Measurements from ENCODE around the gene MASP1.

Gene MASP1, protein sequence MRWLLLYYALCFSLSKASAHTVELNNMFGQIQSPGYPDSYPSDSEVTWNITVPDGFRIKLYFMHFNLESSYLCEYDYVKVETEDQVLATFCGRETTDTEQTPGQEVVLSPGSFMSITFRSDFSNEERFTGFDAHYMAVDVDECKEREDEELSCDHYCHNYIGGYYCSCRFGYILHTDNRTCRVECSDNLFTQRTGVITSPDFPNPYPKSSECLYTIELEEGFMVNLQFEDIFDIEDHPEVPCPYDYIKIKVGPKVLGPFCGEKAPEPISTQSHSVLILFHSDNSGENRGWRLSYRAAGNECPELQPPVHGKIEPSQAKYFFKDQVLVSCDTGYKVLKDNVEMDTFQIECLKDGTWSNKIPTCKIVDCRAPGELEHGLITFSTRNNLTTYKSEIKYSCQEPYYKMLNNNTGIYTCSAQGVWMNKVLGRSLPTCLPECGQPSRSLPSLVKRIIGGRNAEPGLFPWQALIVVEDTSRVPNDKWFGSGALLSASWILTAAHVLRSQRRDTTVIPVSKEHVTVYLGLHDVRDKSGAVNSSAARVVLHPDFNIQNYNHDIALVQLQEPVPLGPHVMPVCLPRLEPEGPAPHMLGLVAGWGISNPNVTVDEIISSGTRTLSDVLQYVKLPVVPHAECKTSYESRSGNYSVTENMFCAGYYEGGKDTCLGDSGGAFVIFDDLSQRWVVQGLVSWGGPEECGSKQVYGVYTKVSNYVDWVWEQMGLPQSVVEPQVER

DNA sequence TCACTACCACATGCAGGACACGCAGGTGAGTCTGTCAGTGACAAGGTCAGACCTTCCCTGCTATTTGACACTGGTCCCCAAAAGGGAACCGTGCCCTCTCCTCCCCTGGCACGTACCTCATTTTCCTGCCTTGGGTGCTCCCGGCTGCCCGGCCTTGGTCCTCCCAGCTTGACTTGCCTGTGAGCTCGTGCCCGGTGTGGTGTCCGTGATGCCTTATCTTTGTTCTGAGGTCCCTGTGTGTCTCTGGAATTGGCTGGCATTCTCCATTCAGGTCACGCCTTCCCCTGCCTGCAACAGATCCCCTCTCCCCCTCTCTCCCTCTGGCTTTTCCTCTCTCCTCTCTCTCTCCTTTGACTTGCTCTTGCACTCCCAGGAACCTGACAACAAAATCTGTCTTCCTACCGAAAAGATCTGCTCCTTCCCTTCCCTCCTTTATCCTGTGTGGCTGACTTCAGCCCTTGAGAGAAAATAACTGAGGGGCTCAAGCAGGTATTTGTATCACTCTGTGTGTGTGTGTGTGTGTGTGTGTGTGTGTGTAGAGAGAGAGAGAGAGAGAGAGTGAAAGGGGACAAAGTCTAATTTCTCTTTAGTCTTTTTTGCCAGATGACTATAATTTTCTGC lies at the start of gene MASP1:
TSS of gene MASP1 (minus strand) at position 226 of the 621 bp plus-strand sequence. CDS start at position 121, 105 bp downstream.
- DNase-seq: no peak

DNA sequence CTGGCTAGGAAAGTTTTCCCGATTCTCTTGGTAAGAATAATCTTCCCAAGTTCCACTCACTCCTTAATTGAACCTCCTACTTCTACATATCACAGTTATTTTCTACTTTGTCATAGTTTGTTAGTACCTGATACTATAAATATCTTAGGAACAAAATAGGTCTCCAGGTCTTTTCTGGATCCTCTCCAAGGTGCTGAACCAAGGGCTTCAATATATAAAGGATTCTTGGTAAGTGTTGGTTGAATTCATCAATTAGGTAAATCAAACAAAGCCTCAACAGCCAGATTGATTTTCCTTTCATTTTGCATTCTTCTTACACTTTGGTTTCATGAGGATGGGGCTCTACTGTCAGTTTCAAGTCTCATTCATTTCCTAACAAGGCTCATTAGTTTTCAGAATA lies 49.0 kb upstream of the MASP1 start:
- DNase-seq: no peak

DNA sequence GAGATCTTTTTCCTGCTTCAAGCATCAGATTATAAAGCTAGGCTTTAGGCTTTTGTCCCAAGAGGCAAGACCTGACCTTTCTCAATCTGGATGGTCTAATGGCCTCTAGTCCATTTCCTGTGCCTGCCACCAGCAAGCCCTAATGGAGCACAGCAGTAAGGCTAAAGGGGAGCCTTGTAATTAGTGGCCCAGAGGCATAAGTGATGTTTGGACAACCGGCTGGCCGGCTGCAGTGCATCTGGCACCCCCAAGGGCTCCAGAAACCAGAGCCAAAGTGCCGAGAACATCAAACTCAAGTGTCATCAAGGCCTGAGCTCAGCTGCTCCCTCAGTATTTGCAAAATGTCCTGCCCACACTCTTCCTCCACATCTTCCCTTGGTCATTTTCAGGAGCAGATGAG lies 44.8 kb upstream of the MASP1 start:
- no peak for DNase-seq

DNA sequence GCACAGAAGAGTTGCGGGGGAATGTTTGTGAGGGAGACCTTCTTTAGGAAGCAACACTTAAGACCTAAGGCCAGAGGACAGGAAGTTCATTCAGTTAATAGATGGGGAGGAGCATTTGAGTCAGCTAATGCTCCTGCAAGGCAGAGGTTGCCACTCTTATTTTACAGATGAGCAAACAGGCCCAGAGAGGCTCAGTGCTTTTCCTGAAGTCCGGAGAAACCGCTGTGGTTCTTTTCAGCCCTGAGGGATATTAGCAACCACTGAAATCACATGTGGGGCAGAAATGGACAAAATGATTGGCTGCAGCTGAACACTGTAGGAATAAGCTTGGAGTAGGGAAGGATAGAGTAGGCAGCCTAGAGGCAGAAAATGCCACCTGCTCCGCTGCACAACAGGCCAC lies 43.4 kb upstream of the MASP1 start:
- DNase-seq: no peak

DNA sequence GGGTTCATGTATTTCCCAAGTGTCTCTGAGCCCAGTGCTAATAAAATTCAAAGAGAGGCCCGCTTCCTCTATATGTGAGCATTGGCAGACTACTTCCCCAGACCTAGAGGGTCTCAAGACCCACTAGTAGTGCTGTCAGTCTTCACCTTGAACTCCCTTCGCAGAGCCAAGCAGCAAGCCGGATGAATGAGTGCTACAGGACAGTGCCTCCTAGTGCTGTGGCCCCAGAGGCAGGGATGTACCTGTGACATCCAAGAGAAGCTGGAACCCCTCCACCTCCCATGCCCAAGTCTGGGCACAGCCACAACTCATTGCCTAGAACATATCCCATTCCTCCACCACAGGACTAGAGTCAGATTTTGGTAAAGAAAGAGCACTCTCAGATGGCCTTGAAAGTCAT lies 37.2 kb upstream of the MASP1 start:
- DNase-seq: no peak

DNA sequence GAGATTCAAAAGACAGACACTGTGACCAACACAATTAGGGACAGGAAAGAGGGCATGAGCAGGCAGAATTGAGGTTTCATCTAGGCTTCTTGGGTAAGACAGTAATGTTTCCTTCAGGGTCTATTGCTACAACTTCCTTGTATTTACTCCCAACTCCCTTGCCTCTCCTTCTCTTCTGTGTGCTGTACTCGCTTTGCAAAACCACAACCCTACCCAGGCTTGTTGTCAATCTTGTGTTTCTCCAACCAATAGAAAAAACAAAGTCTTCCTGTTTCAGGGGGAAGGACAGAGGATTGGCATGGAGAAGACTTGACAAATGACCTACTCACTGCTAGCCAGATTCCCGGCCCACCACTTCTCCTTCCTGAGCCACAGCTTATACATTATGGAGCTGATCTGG lies 36.3 kb upstream of the MASP1 start:
- DNase-seq: no peak

DNA sequence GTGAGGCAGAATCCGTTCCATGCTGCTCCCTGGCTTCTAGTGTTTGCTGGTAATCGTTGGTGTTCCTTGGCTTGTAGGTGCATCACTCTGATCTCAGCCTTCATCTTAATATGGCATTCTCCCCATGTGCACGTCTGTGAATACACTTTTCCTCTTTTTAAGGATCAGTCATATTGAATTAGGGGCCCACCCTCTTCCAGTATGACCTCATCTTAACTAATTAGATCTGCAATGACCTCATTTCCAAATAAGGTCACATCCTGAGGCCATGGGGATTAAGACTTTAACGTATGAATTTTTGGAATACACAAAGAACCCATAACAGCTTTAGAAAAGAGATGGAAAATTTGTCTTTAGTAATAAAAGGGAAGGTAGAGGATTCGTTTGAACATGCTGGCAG lies 34.1 kb upstream of the MASP1 start:
- DNase-seq: no peak

DNA sequence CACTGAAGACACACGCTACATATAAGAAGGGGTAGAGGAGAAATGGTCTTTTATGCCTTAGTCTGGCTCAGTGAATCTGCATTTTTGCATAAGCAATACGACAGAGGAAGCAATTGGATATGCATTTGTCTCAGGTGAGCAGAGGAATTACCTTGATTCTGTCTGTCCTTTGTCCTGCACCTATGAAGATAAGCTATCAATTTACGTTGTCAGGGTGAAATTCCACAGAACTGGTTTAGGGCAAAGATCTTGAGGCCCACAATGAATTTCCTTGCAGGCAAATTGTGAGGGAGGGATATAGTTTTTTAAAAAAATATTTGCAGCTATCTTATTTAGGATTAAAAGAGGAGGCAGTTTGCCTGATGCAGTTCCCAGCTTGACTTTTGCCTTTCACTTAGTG lies 31.6 kb upstream of the MASP1 start:
- no peak for DNase-seq

DNA sequence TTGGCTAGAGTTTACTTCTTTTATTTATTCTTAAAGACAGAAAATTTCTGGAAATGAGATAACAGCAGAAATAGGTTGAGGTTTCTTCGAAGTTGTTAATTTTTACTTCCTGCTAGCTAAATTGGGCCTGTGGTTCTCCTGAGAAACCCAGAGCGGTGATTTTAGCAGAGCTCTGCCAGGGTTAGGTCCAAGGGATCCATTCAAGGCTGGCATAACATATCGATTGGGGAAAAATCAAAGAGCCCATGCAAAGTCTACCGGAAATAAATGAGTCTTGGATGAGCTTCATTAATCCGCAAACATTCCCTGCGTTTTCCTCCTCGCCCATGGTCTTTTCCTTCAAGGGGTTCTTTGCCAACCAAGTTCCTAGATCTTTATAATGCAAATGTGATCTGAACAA lies 30.8 kb upstream of the MASP1 start:
- DNase-seq: no peak

DNA sequence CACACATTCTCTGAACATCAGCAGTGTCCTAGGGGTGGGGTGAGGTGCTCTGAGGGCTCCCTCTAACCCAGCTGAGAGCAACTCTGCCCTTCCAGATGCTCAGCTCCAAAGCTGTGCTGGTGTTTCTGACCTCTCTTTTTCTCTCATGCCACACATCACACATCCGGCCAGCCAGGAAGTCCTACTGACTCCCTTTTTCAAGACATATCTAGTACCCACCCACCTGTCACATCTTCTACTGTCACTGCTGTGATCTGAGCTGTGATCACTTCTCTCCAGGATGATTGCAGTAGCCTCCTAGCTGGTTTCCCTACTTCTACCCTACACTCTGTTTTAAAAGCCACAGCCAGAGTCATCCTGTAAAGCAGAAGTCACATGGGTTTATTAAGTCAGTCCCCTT lies 30.2 kb upstream of the MASP1 start:
- no peak for DNase-seq

DNA sequence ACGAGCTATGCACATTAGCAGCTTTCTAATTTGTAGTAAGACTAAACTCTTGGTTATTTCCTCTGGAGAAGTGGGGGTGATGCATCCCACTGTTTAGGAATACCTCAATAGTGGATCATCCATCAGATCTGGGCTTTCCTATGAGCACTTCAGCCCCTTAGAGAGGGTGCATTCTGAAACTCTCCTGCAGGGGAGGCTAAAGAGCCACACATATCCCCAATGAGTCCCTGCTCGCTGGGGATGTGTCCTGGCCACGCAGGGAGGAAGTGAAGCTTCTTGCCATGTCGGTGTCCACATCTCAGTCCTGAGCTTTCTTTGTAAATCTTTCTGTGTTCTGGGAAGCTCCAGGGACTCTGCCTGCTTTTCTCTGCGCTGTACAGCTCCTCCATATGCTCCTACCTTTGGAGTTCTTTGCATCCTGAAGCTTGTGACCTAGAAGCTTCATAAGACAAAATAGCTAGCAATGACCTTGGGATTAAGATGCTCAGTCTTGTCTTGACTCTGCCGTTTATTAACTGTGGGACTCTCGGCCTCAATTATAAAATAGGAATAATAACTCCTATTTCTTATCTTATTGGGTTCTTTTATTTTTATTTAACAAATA lies 28.3 kb upstream of the MASP1 start:
- peak; percentile 15 for DNase-seq

DNA sequence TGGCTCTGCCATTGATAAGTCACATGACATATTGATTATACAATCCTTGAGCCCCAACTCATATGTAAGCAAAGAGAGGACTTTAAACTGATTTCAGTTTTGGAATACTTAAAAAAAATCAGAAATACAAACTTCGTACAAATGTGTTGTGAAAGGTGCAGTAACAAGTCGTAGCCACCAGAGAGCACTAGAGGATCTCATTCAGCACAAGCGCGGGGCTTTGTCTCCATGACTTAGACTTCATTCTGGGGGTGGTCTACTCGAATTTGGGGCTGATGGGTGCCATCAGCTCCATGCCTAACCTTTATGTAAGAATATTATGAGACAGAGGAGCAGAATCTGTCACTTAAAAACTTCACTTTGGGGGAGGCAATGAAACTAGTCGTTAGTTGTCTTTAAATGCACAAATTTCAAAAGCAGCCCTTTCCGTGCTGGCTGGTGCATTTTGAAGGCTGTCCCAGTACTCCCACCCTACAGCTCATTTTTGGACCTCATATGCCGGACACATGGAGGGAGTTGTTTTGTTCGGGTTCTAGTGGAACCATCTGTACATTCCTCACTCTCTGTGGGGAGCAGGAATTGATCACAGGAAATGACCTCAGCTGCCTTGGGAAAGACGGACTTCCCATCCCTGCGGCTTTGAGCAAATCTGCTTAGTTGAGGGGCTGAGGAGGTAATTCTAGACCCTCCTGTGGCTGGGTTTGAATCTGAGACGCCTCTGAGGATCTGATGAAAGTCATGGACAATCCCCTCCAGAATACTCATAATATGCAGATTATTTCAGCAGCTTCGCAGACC lies 27.5 kb upstream of the MASP1 start:
- DNase-seq: no peak

DNA sequence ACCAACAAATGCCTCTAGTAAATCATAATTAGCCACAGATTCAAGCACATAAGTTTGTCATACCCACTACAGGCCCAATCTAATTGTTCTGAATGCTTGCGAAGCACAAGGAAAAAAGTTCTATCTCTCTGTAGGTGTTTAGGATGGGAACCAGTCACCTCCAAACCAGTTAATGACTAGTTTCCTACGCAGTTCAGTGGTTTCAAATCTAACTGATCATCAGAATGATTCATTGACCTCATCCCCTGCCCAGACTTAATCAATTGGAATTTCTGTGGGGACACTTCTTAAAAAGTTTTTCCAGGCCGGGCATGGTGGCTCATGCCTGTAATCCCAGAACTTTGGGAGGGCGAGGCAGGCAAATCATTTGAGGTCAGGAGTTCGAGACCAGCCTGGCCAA lies 24.3 kb upstream of the MASP1 start:
- DNase-seq: no peak

DNA sequence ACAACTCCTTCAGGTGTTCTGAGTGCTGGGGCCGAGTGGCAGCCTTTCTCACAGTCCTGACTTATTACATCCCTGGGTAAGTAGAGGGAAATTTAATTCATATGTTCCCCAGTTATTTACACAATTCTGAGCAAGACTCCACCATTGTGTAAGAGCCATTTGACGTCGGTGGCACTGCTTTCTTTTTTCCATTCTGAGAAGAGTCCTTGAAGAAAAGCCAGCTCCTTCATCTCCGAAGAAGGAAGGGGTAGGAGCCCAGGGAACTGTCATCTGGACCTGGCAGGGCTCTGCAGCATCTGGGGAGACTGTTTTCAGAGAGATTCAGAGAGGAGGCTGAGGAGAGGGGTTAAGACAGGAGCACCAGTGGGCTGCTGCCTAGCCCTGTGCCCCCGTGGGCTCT lies 22.6 kb upstream of the MASP1 start:
- DNase-seq: no peak

DNA sequence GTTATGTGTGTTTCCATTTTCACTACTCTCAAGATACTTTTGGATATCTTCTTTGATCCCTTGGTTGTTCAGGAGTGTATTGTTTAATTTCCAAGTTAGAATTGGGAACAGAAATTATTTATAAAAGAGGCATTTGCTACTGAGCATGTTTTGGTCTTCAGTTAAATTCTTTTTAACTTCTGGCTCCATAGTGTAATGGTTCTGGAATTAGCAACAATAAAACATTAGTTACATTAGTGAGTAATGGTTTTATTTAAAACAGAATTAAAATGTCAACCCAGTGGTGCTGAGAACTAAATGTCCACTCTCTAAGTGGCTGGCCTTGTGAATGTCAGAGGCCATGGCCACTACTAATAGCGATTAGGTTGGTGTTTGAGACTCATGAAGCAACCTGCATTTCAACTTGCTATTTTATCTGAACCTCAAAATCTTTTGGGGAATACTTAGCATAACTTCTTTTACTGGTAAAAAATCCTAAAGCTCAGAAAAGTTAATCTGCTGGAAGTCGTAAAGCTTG lies 19.5 kb upstream of the MASP1 start:
- no peak for DNase-seq

DNA sequence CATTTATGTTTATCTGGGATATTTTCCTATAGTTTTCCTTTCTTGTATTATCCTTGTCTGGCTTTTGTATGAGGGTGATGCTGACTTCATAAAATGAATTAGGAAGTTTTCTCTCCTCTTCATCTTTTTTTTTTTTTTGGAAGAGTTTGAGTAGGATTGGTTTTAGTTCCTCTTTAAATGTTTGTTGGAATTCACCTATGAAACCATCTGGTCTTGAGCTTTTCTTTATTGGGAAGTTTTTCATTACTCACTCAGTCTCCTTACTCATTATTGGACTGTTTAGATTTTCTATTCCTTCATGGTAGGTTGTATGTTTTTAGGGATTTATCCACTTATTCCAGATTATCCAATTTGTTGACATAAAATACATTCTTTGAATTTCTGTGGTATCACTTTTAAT lies 18.7 kb upstream of the MASP1 start:
- DNase-seq: no peak

DNA sequence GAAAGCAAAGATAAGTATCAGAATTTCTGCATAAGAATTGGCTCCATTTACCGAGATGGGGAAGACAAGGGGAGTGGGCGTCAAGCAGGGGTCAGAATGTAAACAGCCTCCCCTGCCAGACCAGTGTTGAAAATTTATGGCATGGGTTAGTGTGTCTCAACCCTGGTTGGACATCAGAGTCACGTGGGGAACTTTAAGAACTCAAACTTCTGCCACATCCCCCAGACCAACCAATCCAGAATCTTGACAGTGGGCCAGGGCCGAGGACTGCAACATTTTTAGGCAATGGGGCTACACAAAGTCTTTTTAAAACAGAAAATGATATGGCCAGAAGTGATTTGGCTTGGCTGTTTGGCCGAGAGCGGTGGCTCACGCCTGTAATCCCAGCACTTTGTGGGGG lies 14.3 kb upstream of the MASP1 start:
- DNase-seq: no peak

DNA sequence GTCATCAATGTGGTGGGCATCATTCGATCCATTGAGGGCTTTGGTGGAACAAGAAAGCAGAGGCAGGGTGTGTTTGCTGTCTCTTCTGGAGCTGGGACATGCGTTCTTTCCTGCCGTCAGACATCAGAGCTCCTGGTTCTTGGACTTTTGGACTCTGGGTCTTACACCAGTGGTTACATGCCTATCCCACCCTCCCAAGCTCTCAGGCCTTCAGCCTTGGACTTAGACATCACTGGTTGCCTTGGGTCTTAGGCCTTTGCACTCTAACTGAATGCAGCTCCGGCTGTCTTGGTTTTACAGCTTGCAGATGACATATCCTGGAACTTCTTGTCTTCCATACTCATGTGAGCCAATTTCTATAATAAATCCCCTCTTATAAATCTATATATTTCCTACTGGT lies 8.1 kb upstream of the MASP1 start:
- DNase-seq: no peak

DNA sequence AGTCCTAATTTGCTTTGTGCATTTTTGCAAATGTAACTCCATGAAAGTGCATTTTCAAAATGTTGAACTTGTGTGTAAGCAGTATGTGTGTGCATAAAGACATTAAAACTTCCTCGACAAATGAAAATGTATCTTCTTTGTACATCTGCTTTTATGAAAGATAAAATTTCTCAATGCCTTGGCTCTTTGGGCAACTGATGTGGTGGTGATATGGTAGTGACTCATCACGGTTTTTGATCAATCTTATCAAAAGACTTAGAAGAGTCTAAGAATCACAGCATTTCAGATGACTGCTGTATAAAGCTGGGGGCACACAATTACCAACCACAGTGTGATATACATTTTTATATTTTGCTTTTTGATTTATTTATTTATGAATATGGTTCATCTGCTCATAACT lies 5.4 kb upstream of the MASP1 start:
- no peak for DNase-seq

DNA sequence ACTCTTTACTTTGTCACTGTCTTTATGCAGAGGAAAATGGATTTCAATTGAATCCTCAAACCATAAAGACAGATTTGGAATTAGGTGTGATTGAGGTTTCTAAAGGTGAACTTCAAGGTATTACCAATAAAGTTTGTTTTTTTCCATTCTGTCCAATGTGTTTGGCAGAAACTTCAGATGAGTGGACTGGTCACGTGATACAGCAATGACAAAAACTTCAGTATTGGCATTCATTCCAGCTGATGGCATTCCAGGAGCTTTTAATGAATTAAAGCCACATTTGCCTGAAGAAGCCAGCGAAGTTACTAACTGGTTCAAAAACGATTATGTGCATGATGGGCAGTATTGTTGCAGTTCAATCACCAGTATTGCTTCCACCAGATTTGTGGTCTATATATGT lies 4.5 kb upstream of the MASP1 start:
- no peak for DNase-seq

DNA sequence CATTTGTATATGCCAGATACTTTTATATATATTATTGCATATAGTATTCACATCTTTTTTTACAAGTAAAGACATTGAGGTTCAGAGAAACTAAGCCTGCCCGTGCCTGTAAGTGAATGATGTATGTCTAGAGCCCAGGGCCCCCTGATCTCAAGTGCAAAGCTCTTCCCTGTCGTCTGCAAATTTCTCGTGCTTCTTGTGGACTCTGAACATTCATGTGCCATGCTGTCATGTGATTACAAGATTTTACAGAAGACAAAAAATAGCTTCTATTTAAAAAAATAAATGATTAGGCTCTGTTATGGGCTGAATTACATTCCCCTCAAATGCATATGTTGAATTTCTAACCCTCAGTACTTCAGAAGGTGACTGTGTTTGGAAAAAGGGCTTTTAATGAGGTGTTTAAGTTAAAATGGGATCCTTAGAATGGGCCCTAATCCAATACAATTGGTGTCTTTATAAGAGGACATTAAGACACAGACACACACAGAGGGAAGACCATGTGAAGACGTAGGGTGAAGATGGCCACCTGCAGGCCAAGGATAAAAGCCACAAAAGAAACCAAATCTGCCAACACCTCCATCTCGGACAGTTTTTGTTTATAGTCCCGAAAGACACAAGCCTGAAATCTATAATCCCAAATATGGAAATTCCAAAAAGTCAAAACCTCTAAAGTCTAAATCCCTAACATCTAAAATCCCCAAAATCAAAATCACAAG lies 3.9 kb upstream of the MASP1 start:
- no peak for DNase-seq

Data from stimulated activated naive CD4-positive, alpha-beta T cell treated with Interleukin-2 at 50 U/mL for 16 hours (primary cell).